Activated CD8-positive, alpha-beta T cell treated with anti-CD3 and anti-CD28 coated beads, Interleukin-2, amount 10 ng/mL, durations not matched to agents 7 days and 5 days (primary cell): ENCODE results near the gene LILRB5. TPM values are rescaled to one million over a fixed set of nuclear protein-coding genes. Genes with fewer than 3 reads are reported as not detected.
"Not testable (repeated sequence)": the region's sequence is repeated elsewhere in the genome, so short reads cannot be mapped to it uniquely, and the experiment has no call there.

Source experiments
- ATAC-seq: fragments of 150-1000 bp; cut with Tn5 transposase; one replicate; pipeline ENCODE4 v1.10.0; 2021; ENCODE audit warnings: moderate library complexity
- CTCF ChIA-PET: fragments of 350-600 bp; sonication (Branson Sonifier 250); formaldehyde crosslinking; loops from one replicate; lab custom pipeline; 2021; ENCODE audit warnings: antibody characterized with exemption; lab: Charles Lee
- POLR2A ChIA-PET: fragments of 350-600 bp; sonication (Branson Sonifier 250); formaldehyde crosslinking; loops from one replicate; lab custom pipeline; 2021; ENCODE audit warnings: antibody characterized with exemption; lab: Charles Lee
- DNase-seq: peaks from one replicate; pipeline ENCODE4 v3.0.0-alpha.2; 2020
- H3K27ac Mint-ChIP-seq: one replicate; pipeline ENCODE4 v1.8.0; 2021; ENCODE audit warnings: mild to moderate bottlenecking, mixed read lengths
- H3K27me3 Mint-ChIP-seq: one replicate; pipeline ENCODE4 v1.8.0; 2021; ENCODE audit warnings: low read depth, mixed read lengths
- H3K36me3 Mint-ChIP-seq: one replicate; pipeline ENCODE4 v1.8.0; 2021; ENCODE audit warnings: low read depth, mixed read lengths
- H3K4me1 Mint-ChIP-seq: one replicate; pipeline ENCODE4 v1.8.0; 2021; ENCODE audit warnings: low read depth, mixed read lengths
- H3K4me3 Mint-ChIP-seq: one replicate; pipeline ENCODE4 v1.8.0; 2021; ENCODE audit warnings: mild to moderate bottlenecking, mixed read lengths
- H3K9me3 Mint-ChIP-seq: one replicate; pipeline ENCODE4 v1.8.0; 2022; ENCODE audit warnings: mixed read lengths; ENCODE audit not compliant: insufficient read depth
- total RNA-seq, 2 experiments: library from RNA; stranded (reverse); gene quantifications; one replicate each; pipeline ENCODE4 v1.2.3, GENCODE V29; 2021

The LILRB5 gene
- not detected for total RNA-seq

DNA sequence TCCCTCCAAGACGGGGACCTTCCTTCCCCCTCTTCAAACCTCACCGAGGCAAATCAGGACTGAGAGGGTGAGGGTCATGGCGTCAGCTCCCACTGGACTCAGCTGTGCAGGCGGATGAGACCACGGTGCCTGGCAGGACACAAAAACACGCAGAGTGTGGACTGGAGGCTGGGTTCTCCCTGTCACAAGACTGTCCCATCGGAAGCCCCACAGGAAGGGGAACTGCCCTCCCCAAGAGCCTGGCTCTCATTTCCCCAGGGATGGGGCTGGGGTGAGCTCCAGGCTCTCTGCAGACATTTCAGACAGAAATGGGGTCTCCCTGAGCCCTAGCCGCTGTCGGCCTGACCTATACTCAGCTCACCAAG, at the start of gene LILRB5:
TSS of gene LILRB5 (minus strand) at position 158 of the 365 bp plus-strand sequence. CDS start at position 78, 80 bp downstream.
- DNase-seq, result no peak
- CTCF ChIA-PET, result interaction anchor here (1.9 kb wide), 1 partner anchor 9 kb away, joined by 8 read pairs; no protein-coding TSS in a partner anchor
- no peaks in the 10 kb centered on the region for H3K36me3 Mint-ChIP-seq
- POLR2A ChIA-PET, result no interaction called here
- H3K4me1 Mint-ChIP-seq, result no peaks in the 10 kb centered on the region
- no peak within 1 kb of the TSS for H3K4me3 Mint-ChIP-seq
- no peaks in the 10 kb centered on the region for H3K9me3 Mint-ChIP-seq
- no peak for ATAC-seq
- peaks cover 6% of the 10 kb centered on the region for H3K27me3 Mint-ChIP-seq
- no peak within 1 kb of the TSS for H3K27ac Mint-ChIP-seq

DNA sequence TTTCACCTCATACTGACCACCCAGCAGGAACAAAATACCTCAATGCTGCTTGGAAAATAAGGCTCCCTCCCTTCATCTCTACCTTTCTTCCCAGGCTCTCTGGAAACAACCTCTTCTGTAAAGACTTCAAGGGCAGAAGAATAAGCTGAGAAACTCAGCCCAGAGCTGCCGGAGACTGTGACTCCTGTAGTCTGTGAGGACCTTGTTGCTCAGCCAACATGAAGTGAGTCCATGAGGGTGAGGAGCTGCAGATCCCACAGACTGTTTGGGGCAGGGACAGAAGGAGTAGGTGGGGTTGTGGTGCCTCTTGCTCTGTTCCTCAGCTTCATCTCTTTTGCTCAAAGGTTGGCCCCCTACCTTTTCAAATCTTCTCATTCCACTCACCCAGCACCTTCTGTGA, 48.1 kb upstream of the LILRB5 start:
- ChIA-PET CTCF (no interaction called here), POLR2A (no interaction called here)
- Mint-ChIP-seq H3K27me3 (peaks cover 7% of the 10 kb centered on the region), H3K4me3 (no peak overlapping the region), H3K4me1 (peaks cover 33% of the 10 kb centered on the region), H3K36me3 (no peaks in the 10 kb centered on the region), H3K9me3 (no peaks in the 10 kb centered on the region), H3K27ac (no peak overlapping the region)
- ATAC-seq, result no peak
- DNase-seq, result no peak

DNA sequence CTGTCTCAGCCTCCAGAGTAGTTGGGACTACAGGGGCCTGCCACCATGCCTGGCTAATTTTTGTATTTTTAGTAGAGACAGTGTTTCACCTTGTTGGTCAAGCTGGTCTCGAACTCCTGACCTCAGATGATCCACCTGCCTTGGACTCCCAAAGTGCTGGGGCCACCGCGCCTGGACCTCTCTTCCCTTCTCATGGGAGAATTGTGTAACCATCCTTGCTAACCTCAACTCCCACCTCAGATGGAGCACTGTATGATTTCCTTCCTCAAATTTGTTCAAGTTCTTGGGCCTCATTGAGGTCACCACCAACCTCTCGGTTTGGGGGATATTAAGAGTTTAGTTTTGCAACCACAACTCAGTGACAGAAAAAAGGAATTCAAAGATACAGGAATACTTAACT, 45.2 kb upstream of the LILRB5 start:
- DNase-seq (no peak), ATAC-seq (no peak)
- no peaks in the 10 kb centered on the region for H3K36me3 Mint-ChIP-seq
- ChIA-PET CTCF (no interaction called here), POLR2A (no interaction called here)
- H3K27me3 Mint-ChIP-seq, result peaks cover 9% of the 10 kb centered on the region
- H3K4me1 Mint-ChIP-seq, result peaks cover 33% of the 10 kb centered on the region
- no peak overlapping the region for H3K27ac Mint-ChIP-seq
- no peak overlapping the region for H3K4me3 Mint-ChIP-seq
- no peaks in the 10 kb centered on the region for H3K9me3 Mint-ChIP-seq

DNA sequence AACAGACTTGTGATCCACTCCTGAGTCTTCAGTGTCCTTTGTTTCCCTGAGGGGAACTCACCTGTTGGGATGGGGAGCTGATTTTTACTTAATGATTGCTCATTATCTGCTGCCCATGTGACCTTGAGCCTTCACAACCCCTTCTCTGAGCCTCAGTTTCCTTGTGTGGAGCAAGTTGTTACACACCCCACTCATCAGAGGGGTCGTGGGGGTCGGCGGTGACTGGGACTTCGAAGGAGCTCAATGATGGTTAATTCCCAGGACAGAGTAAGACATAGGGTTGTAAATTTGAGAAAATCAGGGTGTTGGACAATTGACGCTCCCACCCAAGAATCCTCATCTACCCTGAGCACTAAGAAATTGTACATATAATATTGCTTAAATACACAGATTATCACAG, 42.4 kb upstream of the LILRB5 start:
- Mint-ChIP-seq H3K27me3 (peaks cover 9% of the 10 kb centered on the region), H3K27ac (no peak overlapping the region), H3K9me3 (no peaks in the 10 kb centered on the region), H3K4me3 (no peak overlapping the region), H3K36me3 (no peaks in the 10 kb centered on the region), H3K4me1 (peaks cover 20% of the 10 kb centered on the region)
- no peak for ATAC-seq
- CTCF ChIA-PET, result interaction anchor here (0.5 to 0.6 kb wide), 2 partner anchors 33 to 35 kb away, joined by 3 read pairs; no protein-coding TSS in a partner anchor
- POLR2A ChIA-PET, result no interaction called here
- no peak for DNase-seq

DNA sequence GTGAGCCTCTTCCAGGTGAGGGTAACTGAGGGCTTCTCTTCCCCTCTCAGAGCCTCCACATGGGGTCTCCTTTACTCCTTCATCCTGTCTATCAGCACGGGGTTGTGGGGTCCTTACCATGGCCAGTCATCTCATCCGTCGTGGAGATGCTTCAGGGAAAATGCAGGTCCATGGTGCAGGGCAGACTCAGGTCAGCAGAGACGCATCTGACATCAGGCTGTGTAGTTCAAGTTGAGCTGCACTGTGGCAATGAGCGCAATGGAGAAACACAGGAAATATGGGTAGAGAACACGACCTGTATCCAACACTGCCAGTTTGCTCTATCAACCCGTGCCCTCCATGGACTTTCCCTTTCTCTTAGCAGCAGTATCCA, 42.0 kb upstream of the LILRB5 start:
- DNase-seq (no peak), ATAC-seq (no peak)
- Mint-ChIP-seq H3K4me3 (no peak overlapping the region), H3K4me1 (peaks cover 16% of the 10 kb centered on the region), H3K36me3 (no peaks in the 10 kb centered on the region), H3K9me3 (no peaks in the 10 kb centered on the region), H3K27ac (no peak overlapping the region), H3K27me3 (peaks cover 13% of the 10 kb centered on the region)
- ChIA-PET CTCF (interaction anchor here (0.5 to 0.6 kb wide), 2 partner anchors 33 to 34 kb away, joined by 3 read pairs; no protein-coding TSS in a partner anchor), POLR2A (no interaction called here)

DNA sequence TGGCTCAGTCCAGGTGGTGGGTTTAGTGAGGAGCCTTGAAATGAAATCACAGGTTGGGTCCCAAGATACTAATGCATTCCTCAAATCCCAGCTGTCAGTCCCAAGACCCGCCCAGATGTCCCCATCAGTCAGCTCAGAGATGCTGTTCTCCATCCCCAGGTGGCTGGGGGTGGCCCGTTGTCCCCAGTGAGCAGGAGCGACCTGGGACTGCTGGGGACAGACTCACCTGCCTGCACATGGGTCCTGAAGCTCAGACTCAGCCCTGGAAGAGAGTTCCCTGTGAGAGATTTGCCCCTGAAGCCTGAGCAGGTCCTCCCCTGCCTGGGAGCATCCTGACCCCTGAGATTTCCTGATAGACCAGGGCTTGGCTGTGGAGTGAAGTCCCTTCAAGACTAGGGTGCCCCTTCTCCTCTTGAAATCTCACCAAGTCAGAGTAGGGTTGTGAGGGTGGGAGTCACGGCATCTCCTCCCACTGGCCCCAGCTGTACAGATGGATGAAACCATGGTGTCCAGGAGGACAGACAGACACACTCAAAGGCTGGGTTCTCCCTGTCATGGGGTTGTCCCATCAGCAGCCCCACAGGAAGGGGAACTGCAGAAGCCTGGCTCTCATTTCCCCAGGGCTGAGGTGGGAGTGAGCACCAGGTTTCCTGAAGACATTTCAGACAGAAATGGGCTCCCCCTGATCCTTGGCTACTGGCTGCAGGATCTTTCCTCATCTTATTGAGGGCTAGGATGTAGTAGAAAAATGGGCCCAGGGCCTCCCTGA, 41.5 kb upstream of the LILRB5 start:
- no peaks in the 10 kb centered on the region for H3K9me3 Mint-ChIP-seq
- ChIA-PET CTCF (no interaction called here), POLR2A (no interaction called here)
- DNase-seq (no peak), ATAC-seq (no peak)
- H3K4me3 Mint-ChIP-seq, result no peak overlapping the region
- H3K36me3 Mint-ChIP-seq, result no peaks in the 10 kb centered on the region
- peaks cover 11% of the 10 kb centered on the region for H3K4me1 Mint-ChIP-seq
- no peak overlapping the region for H3K27ac Mint-ChIP-seq
- H3K27me3 Mint-ChIP-seq, result peaks cover 15% of the 10 kb centered on the region

DNA sequence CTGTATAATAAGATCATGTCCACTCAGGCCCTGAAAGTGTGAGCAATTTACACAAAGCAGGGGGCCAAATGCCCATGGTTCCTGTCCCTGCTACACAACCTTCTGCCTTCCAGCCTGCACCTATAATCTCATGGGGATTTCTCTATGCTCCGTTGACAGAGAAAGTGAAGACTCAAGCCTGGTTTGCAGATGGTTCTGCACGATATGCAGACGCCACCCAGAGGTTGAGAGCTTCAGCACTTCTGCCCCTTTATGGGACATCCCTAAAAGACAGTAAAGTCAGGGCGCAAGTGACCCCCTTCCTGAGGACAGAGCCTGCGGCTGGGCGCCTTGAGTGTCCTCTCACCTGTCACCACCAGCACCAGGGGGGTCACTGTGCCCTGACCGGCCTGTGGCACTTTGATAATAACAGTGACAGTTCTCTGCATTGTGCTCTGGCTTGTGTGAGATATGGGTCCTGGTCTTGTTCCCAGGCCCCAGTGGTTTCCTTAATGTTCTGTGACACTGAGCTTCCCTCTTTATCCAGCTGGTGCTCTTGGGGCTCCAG, 40.8 kb upstream of the LILRB5 start:
- ChIA-PET CTCF (interaction anchor here (1.4 to 1.5 kb wide), 2 partner anchors 94 to 355 kb away, joined by 3 read pairs; no protein-coding TSS in a partner anchor), POLR2A (interaction anchor here (0.5 kb wide), 1 partner anchor 39 kb away, joined by 5 read pairs; no protein-coding TSS in a partner anchor)
- Mint-ChIP-seq H3K36me3 (no peaks in the 10 kb centered on the region), H3K9me3 (no peaks in the 10 kb centered on the region), H3K27ac (no peak overlapping the region), H3K4me1 (peaks cover 7% of the 10 kb centered on the region), H3K27me3 (peaks cover 19% of the 10 kb centered on the region), H3K4me3 (no peak overlapping the region)
- ATAC-seq, result peak; percentile 23
- no peak for DNase-seq

DNA sequence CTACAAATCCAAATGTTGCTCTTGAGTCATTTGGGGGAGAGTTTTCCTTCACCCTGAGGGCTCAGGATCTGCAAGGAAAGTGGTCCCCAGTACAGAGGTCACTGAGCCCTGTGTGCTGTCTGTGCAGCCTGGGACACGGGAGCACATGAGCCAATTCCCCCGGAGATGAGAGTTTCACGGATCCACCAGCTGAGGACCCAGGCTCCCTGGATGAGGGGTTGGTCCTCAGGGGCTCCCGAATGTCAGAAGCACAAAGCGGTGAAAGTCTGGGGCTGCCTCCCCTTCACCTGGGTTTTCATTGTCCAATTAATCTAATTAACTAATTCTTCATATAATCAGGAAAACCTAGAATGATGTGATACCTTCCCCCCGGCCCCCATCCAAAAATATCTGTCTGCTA, 37.5 kb upstream of the LILRB5 start:
- Mint-ChIP-seq H3K27me3 (peaks cover 16% of the 10 kb centered on the region), H3K9me3 (no peaks in the 10 kb centered on the region), H3K4me1 (no peaks in the 10 kb centered on the region), H3K27ac (no peak overlapping the region), H3K4me3 (no peak overlapping the region), H3K36me3 (no peaks in the 10 kb centered on the region)
- CTCF ChIA-PET, result no interaction called here
- DNase-seq (no peak), ATAC-seq (no peak)
- POLR2A ChIA-PET, result no interaction called here

DNA sequence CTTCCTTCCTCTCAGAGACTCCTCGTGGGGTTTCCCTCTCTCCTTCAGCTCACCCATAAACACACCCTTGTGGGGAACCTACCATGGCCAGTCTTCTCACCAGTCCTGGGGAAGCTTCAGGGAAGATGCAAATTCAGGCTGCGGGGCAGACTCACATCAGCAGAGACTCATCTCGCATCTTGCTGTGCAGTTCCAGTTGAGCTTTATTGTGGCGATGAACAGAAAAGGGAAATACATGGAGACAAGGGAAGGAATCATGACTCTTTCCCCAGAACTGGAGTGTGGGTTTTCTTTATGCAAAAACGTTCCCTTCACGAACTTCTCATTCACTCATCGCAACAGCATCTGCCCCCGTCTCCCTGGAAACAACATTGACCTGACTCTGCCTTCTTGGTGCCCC, 32.1 kb upstream of the LILRB5 start:
- ATAC-seq, H3K36me3 Mint-ChIP-seq, H3K4me3 Mint-ChIP-seq, POLR2A ChIA-PET, DNase-seq, H3K9me3 Mint-ChIP-seq, H3K27ac Mint-ChIP-seq, CTCF ChIA-PET: not testable (repeated sequence)
- peaks cover 22% of the 10 kb centered on the region for H3K27me3 Mint-ChIP-seq
- H3K4me1 Mint-ChIP-seq, result peaks cover 12% of the 10 kb centered on the region

DNA sequence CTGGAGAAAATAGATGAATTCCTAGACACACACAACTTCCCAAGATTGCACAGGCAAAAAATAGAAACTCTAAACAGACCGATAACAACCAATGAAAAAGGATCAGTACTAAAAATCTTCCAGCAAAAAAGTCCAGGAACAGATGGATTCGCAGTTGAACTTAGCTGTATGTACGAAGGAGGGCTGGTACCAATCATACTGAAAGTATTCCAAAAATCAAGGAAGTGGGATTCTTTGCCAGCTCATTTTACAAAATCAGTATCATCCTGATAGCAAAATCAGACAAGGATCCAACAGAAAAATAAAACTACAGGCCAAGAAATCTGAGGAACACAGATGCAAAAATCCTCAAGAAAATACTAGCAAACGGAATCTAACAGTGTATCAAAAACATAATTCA, 30.4 kb upstream of the LILRB5 start:
- no peak for ATAC-seq
- Mint-ChIP-seq H3K4me3 (no peak overlapping the region), H3K9me3 (no peaks in the 10 kb centered on the region), H3K27me3 (peaks cover 16% of the 10 kb centered on the region), H3K36me3 (no peaks in the 10 kb centered on the region), H3K4me1 (peaks cover 21% of the 10 kb centered on the region), H3K27ac (no peak overlapping the region)
- ChIA-PET POLR2A (no interaction called here), CTCF (interaction anchor here (1.4 kb wide), 1 partner anchor 22 kb away, joined by 3 read pairs; no protein-coding TSS in a partner anchor)
- DNase-seq, result no peak

DNA sequence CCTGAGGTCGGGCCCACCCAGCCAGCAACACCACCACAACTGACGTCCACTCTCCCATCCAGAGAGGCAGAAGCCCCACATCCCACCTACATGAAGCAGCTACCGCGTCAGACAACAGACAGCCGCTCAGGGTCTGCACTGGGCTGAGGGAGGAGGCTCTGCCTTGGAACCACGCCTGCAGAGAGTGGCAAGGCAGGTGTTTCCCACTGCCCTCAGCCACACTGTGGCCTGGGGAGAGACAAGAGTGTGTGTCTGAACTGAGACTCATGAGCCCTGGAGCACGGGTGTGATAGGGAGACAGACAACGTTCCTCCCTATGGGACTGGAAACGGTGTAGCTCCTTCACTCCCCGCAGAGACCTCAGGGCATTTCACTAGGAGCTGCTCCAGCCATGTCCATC, 29.2 kb upstream of the LILRB5 start:
- not testable (repeated sequence) for H3K27ac Mint-ChIP-seq

DNA sequence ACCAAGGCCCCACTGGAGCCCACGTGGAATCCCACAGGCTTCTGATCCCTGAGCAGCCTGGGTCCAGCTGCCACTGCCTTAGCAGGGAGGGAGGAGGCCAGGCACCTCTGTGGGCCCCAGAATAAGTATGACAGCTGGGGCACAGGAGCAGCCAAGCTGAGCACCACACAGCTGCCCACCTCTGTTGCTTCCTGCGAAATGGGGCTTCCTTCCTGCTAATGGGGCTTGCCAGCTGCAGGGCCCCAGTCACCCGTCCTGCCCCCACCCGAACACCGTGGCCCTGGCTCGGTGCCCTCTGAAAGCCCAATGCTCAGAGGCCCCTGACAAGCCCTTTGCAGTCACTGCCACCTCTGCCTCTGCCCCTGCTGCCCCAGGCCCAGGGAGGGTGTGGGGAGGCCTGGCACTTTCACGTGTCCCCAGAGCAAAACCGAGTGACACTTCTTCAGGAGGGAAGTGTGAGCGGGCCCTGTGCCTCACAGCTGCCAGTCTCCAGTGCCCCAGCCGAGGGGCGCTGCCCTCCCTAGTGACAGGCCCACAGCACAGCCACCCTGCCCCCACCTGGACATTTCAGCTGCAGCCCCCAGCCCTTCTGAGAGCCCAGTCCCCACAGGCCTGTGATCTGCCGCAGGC, 28.5 kb upstream of the LILRB5 start:
- DNase-seq, H3K4me3 Mint-ChIP-seq, H3K36me3 Mint-ChIP-seq, H3K27ac Mint-ChIP-seq, CTCF ChIA-PET, H3K9me3 Mint-ChIP-seq, POLR2A ChIA-PET: not testable (repeated sequence)
- Mint-ChIP-seq H3K4me1 (peaks cover 23% of the 10 kb centered on the region), H3K27me3 (peaks cover 27% of the 10 kb centered on the region)
- peak; percentile 44 for ATAC-seq

More for the DNA sequence above, 29.2 kb upstream of the LILRB5 start:
- CTCF ChIA-PET, DNase-seq, ATAC-seq, H3K9me3 Mint-ChIP-seq, POLR2A ChIA-PET, H3K4me3 Mint-ChIP-seq, H3K36me3 Mint-ChIP-seq: not testable (repeated sequence)
- Mint-ChIP-seq H3K4me1 (peaks cover 23% of the 10 kb centered on the region), H3K27me3 (peaks cover 23% of the 10 kb centered on the region)
